HepG2 (cell line): Measurements from ENCODE around the gene WDR3.

ENCODE experiments used
- NFYB ChIP-seq: sonication (generic); formaldehyde crosslinking; IDR thresholded peaks from 2 replicates; pipeline ENCODE4 v1.4.0; 2020; ENCODE audit warnings: missing genetic modification reagents
- SRF ChIP-seq: IDR thresholded peaks from 2 replicates; pipeline ENCODE4 v1.6.1; 2011; ENCODE audit warnings: mild to moderate bottlenecking, low read depth, low read length, moderate library complexity
- XBP1 ChIP-seq: sonication (generic); formaldehyde crosslinking; IDR thresholded peaks from 2 replicates; pipeline ENCODE4 v1.5.0; 2020; ENCODE audit warnings: missing genetic modification reagents

DNA sequence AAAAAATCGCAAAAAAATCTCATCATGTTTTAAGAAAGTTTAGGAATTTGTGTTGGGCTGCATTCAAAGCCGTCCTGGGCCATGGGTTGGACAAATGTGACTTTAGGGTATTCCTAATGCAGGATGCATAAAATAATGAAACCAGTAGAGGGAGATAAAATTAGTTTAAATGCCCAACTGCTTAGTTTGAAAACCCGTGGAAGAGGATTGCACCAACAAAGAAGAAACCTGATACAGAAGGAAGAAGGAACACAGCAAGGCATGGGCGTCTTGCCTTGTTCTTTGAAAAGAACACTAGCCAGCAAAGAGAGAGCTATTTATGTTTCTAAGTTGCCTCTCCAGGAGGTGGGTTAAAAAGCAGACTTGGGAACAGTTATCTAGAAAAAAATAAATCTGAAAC lies 37.9 kb downstream of the WDR3 start:
- TF ChIP-seq XBP1 (CRISPR knock-in tag) (no peak), SRF (no peak), NFYB (CRISPR knock-in tag) (no peak)
